Measurements from ENCODE around the gene ZNF783.

DNA sequence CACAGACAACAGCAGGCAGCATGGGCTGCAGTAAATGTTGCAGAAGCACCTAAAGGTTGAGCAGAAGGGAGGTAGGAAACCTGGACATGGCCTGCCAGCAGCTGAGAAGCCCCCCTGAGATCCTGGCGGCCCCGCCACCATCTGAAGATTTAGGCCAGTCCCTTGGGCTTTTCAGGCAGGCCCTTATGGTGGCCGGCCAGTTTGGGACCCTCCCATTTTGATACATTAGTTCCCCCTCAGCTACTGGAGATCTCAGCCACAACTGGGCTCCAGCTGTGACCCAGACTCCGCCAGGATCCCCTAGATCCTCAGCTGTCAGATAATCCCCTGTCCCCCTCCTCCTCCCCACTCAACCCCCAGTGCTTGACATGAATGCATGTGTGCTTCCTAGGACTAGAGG, 34.4 kb downstream of the ZNF783 start:
- TF ChIP-seq, protein P1, sequence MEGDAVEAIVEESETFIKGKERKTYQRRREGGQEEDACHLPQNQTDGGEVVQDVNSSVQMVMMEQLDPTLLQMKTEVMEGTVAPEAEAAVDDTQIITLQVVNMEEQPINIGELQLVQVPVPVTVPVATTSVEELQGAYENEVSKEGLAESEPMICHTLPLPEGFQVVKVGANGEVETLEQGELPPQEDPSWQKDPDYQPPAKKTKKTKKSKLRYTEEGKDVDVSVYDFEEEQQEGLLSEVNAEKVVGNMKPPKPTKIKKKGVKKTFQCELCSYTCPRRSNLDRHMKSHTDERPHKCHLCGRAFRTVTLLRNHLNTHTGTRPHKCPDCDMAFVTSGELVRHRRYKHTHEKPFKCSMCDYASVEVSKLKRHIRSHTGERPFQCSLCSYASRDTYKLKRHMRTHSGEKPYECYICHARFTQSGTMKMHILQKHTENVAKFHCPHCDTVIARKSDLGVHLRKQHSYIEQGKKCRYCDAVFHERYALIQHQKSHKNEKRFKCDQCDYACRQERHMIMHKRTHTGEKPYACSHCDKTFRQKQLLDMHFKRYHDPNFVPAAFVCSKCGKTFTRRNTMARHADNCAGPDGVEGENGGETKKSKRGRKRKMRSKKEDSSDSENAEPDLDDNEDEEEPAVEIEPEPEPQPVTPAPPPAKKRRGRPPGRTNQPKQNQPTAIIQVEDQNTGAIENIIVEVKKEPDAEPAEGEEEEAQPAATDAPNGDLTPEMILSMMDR (IDR thresholded peaks at IDR 0.05) = no peak
- no peak for TF ChIP-seq POLR2A (IDR thresholded peaks at IDR 0.05)
